Activated B cell treated with CpG ODN at 0.5 μM for 24 hours (primary cell): Measurements from ENCODE around the gene TIMP2. TPM values are rescaled to one million over a fixed set of nuclear protein-coding genes. Genes with fewer than 3 reads are reported as not detected.
A peak's percentile ranks its signal among the peaks of the same experiment; 100 is the strongest.

Experiments
- ATAC-seq: fragments of 200-7000 bp; cut with Tn5 transposase; one replicate; pipeline ENCODE4 v1.10.0; 2021; ENCODE audit warnings: low read depth, mild to moderate bottlenecking, moderate library complexity
- CTCF ChIA-PET: fragments of 350-600 bp; sonication (Branson Sonifier 250); formaldehyde crosslinking; loops from one replicate; lab custom pipeline; 2021; ENCODE audit warnings: antibody characterized with exemption; lab: Charles Lee
- POLR2A ChIA-PET: fragments of 350-600 bp; sonication (Branson Sonifier 250); formaldehyde crosslinking; loops from one replicate; lab custom pipeline; 2021; ENCODE audit warnings: antibody characterized with exemption; lab: Charles Lee
- DNase-seq: peaks from one replicate; pipeline ENCODE4 v3.0.0; 2022
- H3K27ac Mint-ChIP-seq: one replicate; pipeline ENCODE4 v1.8.0; 2020; ENCODE audit warnings: mixed read lengths
- H3K27me3 Mint-ChIP-seq: one replicate; pipeline ENCODE4 v1.8.0; 2021; ENCODE audit warnings: mixed read lengths
- H3K36me3 Mint-ChIP-seq: one replicate; pipeline ENCODE4 v1.8.0; 2021; ENCODE audit warnings: low read depth, mixed read lengths
- H3K4me1 Mint-ChIP-seq: one replicate; pipeline ENCODE4 v1.8.0; 2021; ENCODE audit warnings: mixed read lengths
- H3K4me3 Mint-ChIP-seq: one replicate; pipeline ENCODE4 v1.8.0; 2020; ENCODE audit warnings: mild to moderate bottlenecking, mixed read lengths
- H3K9me3 Mint-ChIP-seq: one replicate; pipeline ENCODE4 v1.8.0; 2020; ENCODE audit warnings: mixed read lengths
- CTCF ChIP-seq: fragments of 200-600 bp; IDR thresholded peaks from one replicate; pipeline ENCODE4 v1.8.0; 2022; ENCODE audit warnings: antibody characterized with exemption, mild to moderate bottlenecking
- intact Hi-C: fragments of 100-400 bp; cut with micrococcal nuclease; formaldehyde crosslinking; loops from one replicate; pipeline ENCODE4 v1.15.1; 2024
- total RNA-seq: library from RNA; stranded (reverse); gene quantifications from 2 replicates; pipeline ENCODE4 v1.2.3, GENCODE V29; 2022

TIMP2 gene
- total RNA-seq, 1 donor from 2014 or later, result 4.2 TPM

GRCh38 chr17:78933025-78933958 lies 8.1 kb upstream of the TIMP2 start:
- no peak for TF ChIP-seq CTCF
- DNase-seq (no peak), ATAC-seq (peak; percentile 83)
- H3K9me3 Mint-ChIP-seq, result no peaks in the 10 kb centered on the region
- H3K36me3 Mint-ChIP-seq, result no peaks in the 10 kb centered on the region
- ChIA-PET CTCF (no interaction called here), POLR2A (interaction anchor here (0.7 kb wide), 1 partner anchor 43 kb away, joined by 3 read pairs; no protein-coding TSS in a partner anchor)
- no peak overlapping the region for H3K4me3 Mint-ChIP-seq
- peaks cover 3% of the 10 kb centered on the region for H3K27me3 Mint-ChIP-seq
- no peaks in the 10 kb centered on the region for H3K4me1 Mint-ChIP-seq
- intact Hi-C loops, result no loop called here
- H3K27ac Mint-ChIP-seq, result no peak overlapping the region

DNA sequence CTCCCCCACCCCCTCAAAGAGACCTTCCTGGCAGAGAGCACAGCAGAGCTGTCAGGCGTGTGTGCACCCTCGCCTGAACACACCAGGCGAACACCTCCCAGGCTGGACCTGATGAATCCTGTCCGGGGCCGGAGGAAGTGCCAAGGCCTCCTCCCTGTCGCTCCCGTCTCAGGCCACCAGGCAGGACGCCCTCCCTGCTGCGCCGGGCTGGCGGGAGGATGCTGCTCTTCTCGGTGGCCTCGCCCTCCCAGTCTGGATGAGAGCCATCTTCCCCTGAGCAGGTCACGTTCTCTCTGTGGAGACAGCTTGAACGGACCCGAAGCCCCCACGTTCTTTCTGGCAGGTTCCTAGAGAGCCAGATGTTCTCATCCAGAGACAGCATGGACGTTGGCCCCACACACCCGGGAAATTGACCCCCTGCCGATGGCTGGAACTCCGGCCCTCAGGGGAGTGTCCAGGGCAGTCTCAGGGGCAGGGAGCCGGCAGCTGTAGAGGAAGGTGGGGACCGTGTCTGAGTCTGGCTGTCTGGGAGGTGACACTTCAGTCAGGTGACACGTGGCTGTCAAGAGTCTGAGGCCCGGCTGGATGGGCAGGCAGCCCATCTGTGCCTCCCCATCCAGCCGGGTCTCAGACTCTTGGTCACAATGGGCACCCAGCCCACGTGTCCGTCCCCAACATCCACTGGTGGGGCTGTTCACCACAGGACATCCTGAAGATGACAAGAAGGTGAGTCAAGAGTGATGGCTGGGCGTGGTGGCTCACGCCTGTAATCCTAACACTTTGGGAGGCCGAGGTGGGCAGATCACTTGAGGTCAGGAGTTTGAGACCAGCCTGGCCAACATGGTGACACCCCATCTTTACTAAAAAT lies 5.0 kb upstream of the TIMP2 start:
- ATAC-seq (no peak), DNase-seq (no peak)
- Mint-ChIP-seq H3K4me3 (no peak overlapping the region), H3K36me3 (no peaks in the 10 kb centered on the region), H3K9me3 (no peaks in the 10 kb centered on the region), H3K4me1 (no peaks in the 10 kb centered on the region), H3K27me3 (peaks cover 15% of the 10 kb centered on the region), H3K27ac (no peak overlapping the region)
- intact Hi-C loops, result no loop called here
- TF ChIP-seq CTCF, result no peak
- ChIA-PET POLR2A (no interaction called here), CTCF (no interaction called here)

GRCh38 chr17:78925662-78926555 lies 722 bp upstream of the TIMP2 start:
- no peak for ATAC-seq
- ChIA-PET CTCF (interaction anchor here (1.4 to 1.5 kb wide), 2 partner anchors 45 to 59 kb away, joined by 3 read pairs; no protein-coding TSS in a partner anchor), POLR2A (interaction anchor here (1.3 kb wide), 1 partner anchor 60 kb away, joined by 4 read pairs; no protein-coding TSS in a partner anchor)
- intact Hi-C loops, result loop anchor here (1.0 kb wide), 2 partner anchors 45 to 61 kb away; no protein-coding TSS in a partner anchor
- H3K4me1 Mint-ChIP-seq, result peaks cover 15% of the 10 kb centered on the region
- H3K27ac Mint-ChIP-seq, result no peak overlapping the region
- no peaks in the 10 kb centered on the region for H3K36me3 Mint-ChIP-seq
- H3K9me3 Mint-ChIP-seq, result no peaks in the 10 kb centered on the region
- DNase-seq, result no peak
- TF ChIP-seq CTCF, result no peak
- H3K4me3 Mint-ChIP-seq, result peak overlapping the region; percentile 35
- H3K27me3 Mint-ChIP-seq, result peaks cover 18% of the 10 kb centered on the region

DNA sequence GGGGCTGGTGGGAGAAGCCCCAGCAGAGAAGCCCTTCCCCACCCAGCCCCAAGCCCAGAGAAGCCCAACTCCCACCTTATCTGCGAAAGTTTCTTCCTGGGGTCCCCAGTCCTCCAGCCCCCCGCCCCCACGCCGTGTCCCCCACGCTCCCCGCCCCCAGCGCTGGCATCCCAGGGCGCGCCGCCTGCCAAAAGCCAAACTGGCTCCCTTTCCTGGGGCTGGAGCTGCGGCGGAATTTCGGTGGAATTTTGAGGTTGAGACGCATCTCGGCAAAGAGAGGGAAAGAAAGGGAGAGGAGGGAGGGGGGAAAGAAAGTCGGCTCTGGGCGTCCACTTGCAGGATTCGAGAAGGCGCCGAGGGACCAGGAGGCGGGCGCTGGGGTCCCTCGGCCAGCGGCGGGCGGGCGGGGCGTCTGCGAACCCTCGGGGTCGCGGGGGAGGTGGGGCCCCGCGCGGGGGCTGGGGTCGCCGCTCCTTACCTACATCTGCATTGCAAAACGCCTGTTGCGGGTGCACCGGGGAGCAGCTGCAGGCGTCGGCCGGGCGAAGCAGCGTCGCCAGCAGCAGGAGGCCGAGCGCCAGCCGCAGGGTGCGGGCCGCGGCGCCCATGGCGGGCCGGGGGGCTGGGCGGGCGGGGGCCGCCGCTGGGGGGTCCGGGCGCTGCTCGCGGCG lies 571 bp downstream of the TIMP2 start:
- Mint-ChIP-seq H3K27ac (no peak overlapping the region), H3K4me1 (peaks cover 15% of the 10 kb centered on the region), H3K27me3 (peaks cover 15% of the 10 kb centered on the region), H3K9me3 (no peaks in the 10 kb centered on the region), H3K4me3 (peak overlapping the region; percentile 86), H3K36me3 (no peaks in the 10 kb centered on the region)
- intact Hi-C loops, result loop anchor here (1.0 kb wide), 2 partner anchors 47 to 59 kb away; no protein-coding TSS in a partner anchor
- no peak for TF ChIP-seq CTCF
- ATAC-seq, result peak; percentile 4
- DNase-seq, result no peak
- POLR2A ChIA-PET, result interaction anchor here (1.3 kb wide), 1 partner anchor 58 kb away, joined by 4 read pairs; no protein-coding TSS in a partner anchor
- CTCF ChIA-PET, result interaction anchor here (1.8 kb wide), 1 partner anchor 58 kb away, joined by 9 read pairs; no protein-coding TSS in a partner anchor
